Measurements from ENCODE around the gene TMPO. TPM values are rescaled to one million over a fixed set of nuclear protein-coding genes. Genes with fewer than 3 reads are reported as not detected.
"Not testable (repeated sequence)": the region's sequence is repeated elsewhere in the genome, so short reads cannot be mapped to it uniquely, and the experiment has no call there.

TMPO gene
- total RNA-seq, 6 donors from 2014 or later: 40.0 to 124 (median 67.4) TPM

DNA sequence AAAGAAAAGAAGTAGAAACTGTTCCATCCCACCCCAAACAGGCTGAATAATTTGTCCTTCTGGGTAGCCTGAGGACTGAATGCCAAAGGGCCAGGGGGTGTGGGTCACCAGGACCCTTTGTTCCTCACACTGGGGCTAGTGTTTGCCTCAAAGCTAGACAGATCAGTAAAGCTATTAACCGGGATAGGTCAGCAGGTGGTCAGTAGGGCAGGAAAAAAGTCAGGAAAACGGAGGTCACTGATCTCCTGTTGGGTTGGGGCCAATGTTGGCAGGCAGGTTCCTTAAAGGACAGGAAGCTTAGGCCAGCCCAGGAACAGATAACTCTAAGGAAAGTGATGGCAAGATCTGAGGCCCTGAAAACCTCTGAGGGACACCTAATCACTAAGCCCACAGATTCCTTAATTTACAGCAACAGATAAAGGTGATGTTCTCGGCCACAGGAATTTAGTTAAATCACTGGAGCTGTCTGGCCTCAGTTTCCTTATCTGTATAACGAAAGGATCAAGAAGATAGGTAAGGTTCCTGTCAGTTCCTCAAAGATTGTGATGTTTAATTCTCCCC is 22.7 kb upstream of the TMPO start:
- no peak overlapping the region for H3K4me3 ChIP-seq
- H3K4me1 ChIP-seq: peaks cover 8 to 12% (median 10%) of the 10 kb centered on the region in 4 donors
- H3K27ac ChIP-seq: no peak overlapping the region
- H3K9me3 ChIP-seq: no peaks in the 10 kb centered on the region
- DNase-seq (no peak), ATAC-seq (ENCODE audit: low FRiP score in 2 of 2) (no peak)
- TF ChIP-seq, protein P1, sequence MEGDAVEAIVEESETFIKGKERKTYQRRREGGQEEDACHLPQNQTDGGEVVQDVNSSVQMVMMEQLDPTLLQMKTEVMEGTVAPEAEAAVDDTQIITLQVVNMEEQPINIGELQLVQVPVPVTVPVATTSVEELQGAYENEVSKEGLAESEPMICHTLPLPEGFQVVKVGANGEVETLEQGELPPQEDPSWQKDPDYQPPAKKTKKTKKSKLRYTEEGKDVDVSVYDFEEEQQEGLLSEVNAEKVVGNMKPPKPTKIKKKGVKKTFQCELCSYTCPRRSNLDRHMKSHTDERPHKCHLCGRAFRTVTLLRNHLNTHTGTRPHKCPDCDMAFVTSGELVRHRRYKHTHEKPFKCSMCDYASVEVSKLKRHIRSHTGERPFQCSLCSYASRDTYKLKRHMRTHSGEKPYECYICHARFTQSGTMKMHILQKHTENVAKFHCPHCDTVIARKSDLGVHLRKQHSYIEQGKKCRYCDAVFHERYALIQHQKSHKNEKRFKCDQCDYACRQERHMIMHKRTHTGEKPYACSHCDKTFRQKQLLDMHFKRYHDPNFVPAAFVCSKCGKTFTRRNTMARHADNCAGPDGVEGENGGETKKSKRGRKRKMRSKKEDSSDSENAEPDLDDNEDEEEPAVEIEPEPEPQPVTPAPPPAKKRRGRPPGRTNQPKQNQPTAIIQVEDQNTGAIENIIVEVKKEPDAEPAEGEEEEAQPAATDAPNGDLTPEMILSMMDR (IDR thresholded peaks at IDR 0.05): no peak
- TF ChIP-seq POLR2AphosphoS5 (IDR thresholded peaks at IDR 0.05): no peak
- no peak for TF ChIP-seq EP300 (IDR thresholded peaks at IDR 0.05)
- TF ChIP-seq POLR2A (IDR thresholded peaks at IDR 0.05): no peak
- H3K36me3 ChIP-seq: no peaks in the 10 kb centered on the region
- H3K27me3 ChIP-seq: no peaks in the 10 kb centered on the region
- WGBS, 2 donors: 63 to 70% methylated on average over 4 of the region's 4 CpGs

- not testable (repeated sequence) for H3K27me3 ChIP-seq; H3K27ac ChIP-seq; H3K36me3 ChIP-seq; ATAC-seq (ENCODE audit: low FRiP score in 2 of 2); DNase-seq; H3K9me3 ChIP-seq; H3K4me3 ChIP-seq
- peaks cover 0 to 10% (median 5%) of the 10 kb centered on the region in 4 donors for H3K4me1 ChIP-seq
- whole genome bisulfite sequencing, 2 donors: 94 to 96% methylated on average over 15 of the region's 15 CpGs
Measured at GRCh38 chr12:98501266-98501629, 14.1 kb upstream of the TMPO start.

DNA sequence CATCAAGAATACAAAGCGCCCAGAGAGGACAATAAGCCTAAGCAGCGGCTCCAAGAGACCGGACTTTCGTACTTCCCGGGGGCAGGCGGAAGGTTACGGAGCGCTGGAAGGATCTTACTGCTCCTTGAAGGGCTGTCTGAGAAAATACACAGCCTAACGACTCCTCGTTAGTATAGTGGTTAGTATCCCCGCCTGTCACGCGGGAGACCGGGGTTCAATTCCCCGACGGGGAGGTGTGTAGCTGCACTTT is 12.1 kb upstream of the TMPO start:
- no peak for TF ChIP-seq POLR2AphosphoS5 (IDR thresholded peaks at IDR 0.05)
- peak in 1 of 4 donors; percentile 8 for TF ChIP-seq POLR2A (IDR thresholded peaks at IDR 0.05)
- H3K4me3 ChIP-seq: peak overlapping the region; percentile 42 to 71 (median 60)
- peaks cover 0 to 10% (median 5%) of the 10 kb centered on the region in 4 donors for H3K4me1 ChIP-seq
- DNase-seq: peak in 1 of 2 donors; percentile 83
- H3K9me3 ChIP-seq: no peaks in the 10 kb centered on the region
- no peaks in the 10 kb centered on the region for H3K27me3 ChIP-seq
- peak overlapping the region; percentile 92 to 96 (median 93) for H3K27ac ChIP-seq
- WGBS, 2 donors: 0 to 1% methylated on average over 16 of the region's 16 CpGs
- H3K36me3 ChIP-seq: no peaks in the 10 kb centered on the region
- ATAC-seq (ENCODE audit: low FRiP score in 2 of 2): peak; percentile 93 to 95

- Histone ChIP-seq H3K4me1 (peaks cover 0 to 10% (median 5%) of the 10 kb centered on the region in 4 donors), H3K9me3 (no peaks in the 10 kb centered on the region), H3K27me3 (no peaks in the 10 kb centered on the region), H3K4me3 (peak overlapping the region; percentile 26 to 71 (median 60)), H3K36me3 (no peaks in the 10 kb centered on the region), H3K27ac (peak overlapping the region; percentile 92 to 96 (median 93))
- TF ChIP-seq, protein P1 (IDR thresholded peaks at IDR 0.05): peak in 1 of 6 experiments; percentile 4
- TF ChIP-seq EP300 (IDR thresholded peaks at IDR 0.05) (no peak), POLR2A (IDR thresholded peaks at IDR 0.05) (peak in 3 of 4 donors; percentile 15 to 62 (median 34)), POLR2AphosphoS5 (IDR thresholded peaks at IDR 0.05) (peak; percentile 70 to 87)
- DNase-seq (peak; percentile 93 to 96), ATAC-seq (ENCODE audit: low FRiP score in 2 of 2) (peak; percentile 96 to 97)
- 0% methylated on average over 40 to 43 of the region's 43 CpGs for WGBS, 2 donors
Measured at GRCh38 chr12:98503592-98504367, 11.6 kb upstream of the TMPO start.

DNA sequence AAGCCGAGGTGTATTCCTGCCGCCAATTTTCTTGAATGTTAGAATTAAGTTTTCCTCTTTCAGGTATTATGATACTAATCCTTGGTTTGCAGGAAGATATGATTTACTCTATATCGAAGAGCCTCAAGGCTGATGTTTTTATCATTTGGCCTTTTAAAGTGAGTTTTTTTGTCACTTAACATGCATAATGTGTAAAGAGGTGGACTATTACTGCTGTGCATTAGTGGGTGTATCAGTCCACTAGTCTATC is 11.1 kb upstream of the TMPO start:
- H3K27ac ChIP-seq: peak overlapping the region; percentile 92 to 96 (median 93)

More for the DNA sequence above, 11.1 kb upstream of the TMPO start:
- no peaks in the 10 kb centered on the region for H3K36me3 ChIP-seq
- H3K27me3 ChIP-seq: no peaks in the 10 kb centered on the region
- DNase-seq (no peak), ATAC-seq (ENCODE audit: low FRiP score in 2 of 2) (no peak)
- 20 to 22% methylated on average over 3 of the region's 3 CpGs for WGBS, 2 donors
- no peak for TF ChIP-seq POLR2A (IDR thresholded peaks at IDR 0.05)
- no peak for TF ChIP-seq POLR2AphosphoS5 (IDR thresholded peaks at IDR 0.05)
- TF ChIP-seq, protein P1 (IDR thresholded peaks at IDR 0.05): no peak
- no peak for TF ChIP-seq EP300 (IDR thresholded peaks at IDR 0.05)
- no peaks in the 10 kb centered on the region for H3K9me3 ChIP-seq
- peaks cover 0 to 10% (median 5%) of the 10 kb centered on the region in 4 donors for H3K4me1 ChIP-seq
- H3K4me3 ChIP-seq: peak overlapping the region; percentile 9 to 71 (median 60)
